Endometrium (tissue), 2 donors: ENCODE measurements around the gene LRRIQ1.
"Not testable (repeated sequence)": the region's sequence is repeated elsewhere in the genome, so short reads cannot be mapped to it uniquely, and the experiment has no call there.

Source experiments
- FAIRE-seq: peaks from 2 replicates; lab custom pipeline; 2012; peaks lifted over from hg19 to GRCh38; lab: Jason Lieb, UNC
- donor health status: control.
- donor health status: control.

Gene LRRIQ1

GRCh38 chr12:85206543-85206942 is 170.4 kb downstream of the LRRIQ1 start:
- FAIRE-seq = no peak

DNA sequence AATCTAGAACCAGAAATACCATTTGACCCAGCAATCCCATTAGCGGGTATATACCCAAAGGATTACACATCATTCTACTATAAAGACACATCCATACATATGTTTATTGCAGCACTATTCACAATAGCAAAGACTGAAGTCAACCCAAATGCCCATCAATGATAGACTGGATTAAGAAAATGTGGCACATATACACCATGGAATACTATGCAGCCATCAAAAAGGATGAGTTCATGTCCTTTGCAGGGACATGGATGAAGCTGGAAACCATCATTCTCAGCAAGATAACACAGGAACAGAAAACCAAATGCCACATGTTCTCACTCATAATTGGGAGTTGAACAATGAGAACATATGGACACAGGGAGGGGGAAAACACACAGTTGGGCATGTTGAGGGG is 188.2 kb downstream of the LRRIQ1 start:
- not testable (repeated sequence) for FAIRE-seq

GRCh38 chr12:85225501-85225900 is 189.3 kb downstream of the LRRIQ1 start:
- FAIRE-seq = no peak

- no peak for FAIRE-seq
Observed at GRCh38 chr12:85237327-85237726, 201.2 kb downstream of the LRRIQ1 start.

- FAIRE-seq = no peak
Observed at GRCh38 chr12:85244561-85244960, 208.4 kb downstream of the LRRIQ1 start.

DNA sequence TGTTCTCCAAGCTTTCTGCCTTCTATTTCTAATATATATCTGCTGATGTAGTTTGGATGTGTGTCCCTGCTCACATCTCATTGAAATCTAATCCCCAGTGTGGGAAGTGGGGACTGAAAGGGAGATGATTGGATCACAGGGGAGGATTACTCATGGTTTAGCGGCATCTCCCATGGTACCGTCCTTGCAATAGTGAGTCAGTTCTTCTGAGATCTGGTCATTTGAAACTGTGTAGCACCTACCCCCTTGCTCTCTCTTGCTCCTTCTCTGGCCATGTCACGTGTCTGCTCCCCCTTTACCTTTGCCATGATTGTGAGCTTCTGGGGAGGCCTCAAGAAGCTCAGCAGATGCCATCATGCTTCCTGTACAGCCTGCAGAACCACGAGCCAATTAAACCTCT is 217.7 kb downstream of the LRRIQ1 start:
- no peak for FAIRE-seq

- no peak for FAIRE-seq
Observed at GRCh38 chr12:85257671-85258070, 221.5 kb downstream of the LRRIQ1 start.

- no peak for FAIRE-seq
Observed at GRCh38 chr12:85260447-85260846, 224.3 kb downstream of the LRRIQ1 start.

- no peak for FAIRE-seq
Observed at GRCh38 chr12:85260896-85261295, 224.7 kb downstream of the LRRIQ1 start.

- FAIRE-seq = no peak
Observed at GRCh38 chr12:85266356-85266755, 230.2 kb downstream of the LRRIQ1 start.

DNA sequence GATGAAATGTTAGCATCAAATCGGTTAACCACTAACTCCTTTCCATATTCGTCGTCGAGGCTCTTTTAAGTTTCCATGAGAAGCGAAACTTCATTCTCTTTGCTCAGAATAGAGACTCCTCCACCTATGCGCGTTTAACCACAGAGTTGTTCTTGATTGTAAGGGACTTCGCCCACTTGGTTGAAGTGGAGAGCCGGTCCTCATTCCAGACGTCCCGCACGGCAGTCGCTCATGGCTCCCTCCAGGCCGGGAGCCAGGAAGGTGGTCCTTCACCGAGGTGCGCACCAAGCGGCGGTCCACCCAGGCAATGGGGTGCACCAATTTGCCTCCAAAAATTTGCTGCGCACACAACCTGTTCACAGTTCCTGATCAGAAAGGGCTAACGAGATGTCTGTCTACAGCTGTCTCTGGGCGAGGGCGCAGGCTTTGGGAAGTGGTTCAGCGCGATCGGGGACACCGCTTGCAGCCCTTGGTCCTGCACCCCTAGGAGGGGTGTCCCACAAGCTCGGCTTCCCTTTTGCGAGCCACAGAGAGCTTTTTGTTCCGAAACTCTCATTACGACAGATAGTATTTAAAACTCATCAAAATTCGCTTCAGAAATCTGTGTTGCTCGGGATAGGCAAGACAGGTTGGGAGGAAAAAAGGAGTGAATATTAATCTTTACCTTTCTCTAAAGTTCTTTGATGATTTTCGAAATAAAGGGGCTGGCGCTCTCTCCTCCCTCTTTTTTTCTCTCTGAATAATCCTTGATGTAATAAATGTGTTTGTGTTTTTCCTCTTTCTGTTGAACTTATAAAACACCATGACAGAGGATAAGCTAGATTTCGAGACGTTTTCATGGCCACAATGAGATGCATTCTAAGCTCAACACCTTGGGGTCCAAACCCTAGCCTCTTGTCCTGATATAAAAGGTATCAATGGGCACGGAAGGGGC is 237.5 kb downstream of the LRRIQ1 start:
- no peak for FAIRE-seq

- no peak for FAIRE-seq
Observed at GRCh38 chr12:85274315-85274651, 238.1 kb downstream of the LRRIQ1 start.

DNA sequence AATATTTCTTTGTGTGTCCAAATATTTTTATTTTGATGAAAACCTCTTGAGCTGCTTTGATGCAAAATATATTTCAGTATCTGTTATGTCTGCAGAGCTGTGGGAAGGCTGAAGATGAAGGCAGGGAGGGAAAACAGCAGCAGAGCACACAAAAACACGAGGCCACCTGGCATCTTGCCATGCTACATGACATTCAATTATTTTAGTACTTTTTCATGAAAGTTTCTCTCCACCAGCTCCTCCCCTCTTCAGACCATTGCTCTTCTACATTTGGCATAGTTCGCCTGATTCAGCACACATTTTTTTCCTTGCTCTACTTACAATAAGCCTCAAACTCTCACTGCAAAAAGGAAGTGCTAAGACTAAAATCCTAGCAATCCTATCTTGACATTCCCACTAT is 239.2 kb downstream of the LRRIQ1 start:
- no peak for FAIRE-seq

GRCh38 chr12:85277191-85277590 is 241.0 kb downstream of the LRRIQ1 start:
- FAIRE-seq = no peak

DNA sequence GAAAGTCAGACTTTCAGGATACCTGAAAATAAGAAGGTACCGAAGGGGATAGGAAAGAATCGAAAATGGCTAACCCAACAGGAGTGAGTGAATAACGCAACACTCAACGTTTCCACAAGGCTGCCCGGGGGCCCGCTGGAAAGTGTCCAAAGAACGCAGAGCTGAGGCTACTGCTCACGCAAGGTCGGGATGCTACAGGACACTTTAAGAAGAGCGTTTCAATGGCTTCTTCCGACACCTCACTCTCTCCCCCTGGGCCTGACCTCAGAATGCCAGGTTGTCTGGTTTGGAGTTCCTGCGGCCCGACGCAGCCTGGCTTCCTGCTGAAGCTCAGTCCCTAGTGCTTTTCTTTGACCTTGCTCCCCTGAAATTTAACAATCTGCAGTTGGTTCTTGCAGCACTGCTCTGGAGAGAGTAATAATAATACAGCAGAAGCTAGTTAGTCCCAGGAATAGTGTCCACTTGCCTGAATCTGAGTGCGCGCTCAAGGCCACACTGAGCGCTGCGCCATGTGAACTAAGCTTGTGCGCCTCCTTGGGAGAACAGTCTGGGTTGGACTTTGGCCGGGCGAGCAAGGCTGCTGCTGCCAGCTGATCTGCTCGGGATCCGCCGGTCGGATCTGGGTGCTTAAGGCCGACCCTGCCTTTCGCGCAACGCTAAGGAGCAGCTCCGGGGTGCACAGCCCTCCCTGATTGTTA is 241.9 kb downstream of the LRRIQ1 start:
- no peak for FAIRE-seq

DNA sequence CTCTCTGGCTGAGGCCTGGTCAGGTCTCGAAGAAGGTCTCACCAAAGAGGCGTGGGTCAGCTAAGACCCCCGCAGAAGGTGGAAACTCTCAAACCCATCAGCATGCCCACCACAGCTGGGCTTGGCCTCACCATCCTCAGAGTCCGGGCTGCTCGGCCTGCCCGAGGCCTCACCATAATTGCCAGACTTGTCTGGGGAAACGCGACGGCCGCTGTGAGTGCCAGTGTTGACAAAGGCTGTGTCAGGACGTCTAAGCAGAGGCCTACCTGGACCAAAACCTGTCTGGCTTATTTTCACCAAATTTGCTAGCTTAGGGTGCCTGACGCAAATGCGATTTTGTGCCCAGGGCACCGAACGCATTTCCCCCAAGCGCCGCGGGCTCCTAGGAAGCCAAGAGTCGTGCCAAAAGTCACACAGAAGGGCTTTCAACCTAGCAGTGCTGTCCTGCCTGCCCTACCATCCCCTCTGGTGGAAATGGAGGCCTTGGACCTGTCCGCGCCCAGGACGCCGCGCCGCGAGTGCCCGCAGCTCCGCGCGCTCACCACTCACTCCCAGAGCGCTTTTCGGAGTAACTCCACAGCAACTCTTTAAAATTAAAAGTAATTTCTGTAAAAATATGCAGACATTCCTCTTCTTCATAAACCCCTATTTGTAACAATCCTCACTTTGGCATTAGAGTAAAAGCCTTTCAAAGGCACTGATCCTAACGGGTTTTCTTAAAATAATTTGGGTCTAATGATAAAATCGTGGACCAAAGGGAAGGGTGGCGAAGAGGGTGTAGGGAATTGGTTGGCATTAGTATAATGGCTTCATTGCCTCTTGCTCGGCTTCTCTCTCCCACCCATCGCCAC is 242.7 kb downstream of the LRRIQ1 start:
- FAIRE-seq = no peak

- FAIRE-seq = no peak
Observed at GRCh38 chr12:85279449-85280164, 243.5 kb downstream of the LRRIQ1 start.

GRCh38 chr12:85280165-85280983 is 244.2 kb downstream of the LRRIQ1 start, which contains the start of gene ALX1:
Gene ALX1 (plus strand): TSS chr12:85280220. CDS start chr12:85280262, 42 bp downstream.
- no peak for FAIRE-seq

DNA sequence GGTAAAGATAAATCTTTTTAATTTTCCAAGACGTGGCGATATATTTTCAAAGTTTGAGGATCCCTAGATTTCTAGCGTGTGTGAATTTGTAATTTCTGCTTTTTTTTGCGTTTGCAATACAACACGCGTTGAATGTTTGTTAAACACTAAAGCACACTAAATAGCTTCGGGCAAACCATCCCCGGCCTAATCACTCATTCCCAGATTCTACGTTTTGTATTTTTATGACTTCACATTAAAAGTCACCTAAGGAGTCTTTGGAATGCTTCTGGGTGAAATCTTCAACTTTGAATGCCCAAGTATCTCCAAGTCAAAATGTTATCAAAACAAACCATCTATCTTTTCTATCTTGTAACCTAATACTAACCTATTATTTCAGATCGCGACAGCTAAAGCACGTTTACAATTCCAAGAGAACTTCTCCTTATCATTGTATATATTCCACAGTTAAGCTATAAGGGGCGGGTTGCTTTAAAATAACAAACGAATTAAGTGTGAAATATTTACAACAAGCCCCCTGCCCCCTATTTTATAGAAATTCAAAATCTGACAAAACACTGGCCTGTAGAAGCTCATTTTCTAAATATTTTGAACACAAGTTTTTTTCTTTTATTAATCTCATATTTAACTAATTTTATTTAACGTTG is 245.0 kb downstream of the LRRIQ1 start:
- FAIRE-seq = no peak

- no peak for FAIRE-seq
Observed at GRCh38 chr12:85281636-85282312, 245.6 kb downstream of the LRRIQ1 start.
